K562 (cell line): ENCODE results near the gene ACYP2. TPM values are rescaled to one million over a fixed set of nuclear protein-coding genes. Genes with fewer than 3 reads are reported as not detected.
A peak's percentile ranks its signal among the peaks of the same experiment; 100 is the strongest.

Experiments used
- ATAC-seq: fragments of 200-7000 bp; cut with Tn5 transposase; 3 replicates; pipeline ENCODE4 v1.9.1; 2020; ENCODE audit warnings: moderate library complexity
- BruUV-seq: library from RNA; stranded (reverse); fragments of 400-500 nt; replicated peaks from 2 replicates; lab custom pipeline; 2021; lab: Mats Ljungman, UMichigan
- CTCF ChIA-PET: fragments of 300-600 bp; formaldehyde crosslinking; extraction: SDS; loops from one replicate; lab custom pipeline; 2021; ENCODE audit warnings: low intra/inter-chr PET ratio; lab: Yijun Ruan, JAX
- POLR2A ChIA-PET: fragments of 300-600, 350-650 bp; sonication (Branson Sonifier 250); formaldehyde crosslinking; extraction: SDS; loops from one replicate; lab custom pipeline; 2021; ENCODE audit warnings: antibody characterized with exemption, inconsistent platforms; lab: Yijun Ruan, JAX
- DNase-seq, 4 experiments: peaks; one replicate each; pipeline versions ENCODE4 v3.0.0 to v3.0.0-alpha.2; 2011 to 2018; ENCODE audit warnings: low spot score in 3 of 4, mixed read lengths in 3 of 4; ENCODE audit errors: extremely low read depth in 1 of 4
- FAIRE-seq: peaks from 2 replicates; lab custom pipeline; 2011; peaks lifted over from hg19 to GRCh38; lab: Jason Lieb, UNC
- H2AFZ ChIP-seq: 2 replicates; pipeline ENCODE4 v1.6.0; 2011; ENCODE audit warnings: low read depth, low read length, control low read depth, inconsistent platforms
- H3K27ac ChIP-seq: fragments of 200-600 bp; 3 replicates; pipeline ENCODE4 v1.8.0; 2011; ENCODE audit warnings: low read depth, mild to moderate bottlenecking, control low read depth, inconsistent platforms, low read length, moderate library complexity, mixed read lengths; ENCODE audit errors: extremely low read depth
- H3K27me3 ChIP-seq, 2 experiments: fragments of 300-600 bp in 1 of 2; 2 replicates in 1 of 2; 3 replicates in 1 of 2; pipeline versions ENCODE4 v1.6.0 to v1.8.0; 2011; ENCODE audit warnings: inconsistent platforms in 2 of 2, low read length in 2 of 2, mild to moderate bottlenecking in 1 of 2, mixed read lengths in 1 of 2, moderate library complexity in 1 of 2; ENCODE audit not compliant: control insufficient read depth in 2 of 2, insufficient read depth in 2 of 2
- H3K36me3 ChIP-seq: fragments of 300-600 bp; 3 replicates; pipeline ENCODE4 v1.8.0; 2011; ENCODE audit warnings: mild to moderate bottlenecking, low read length, inconsistent platforms; ENCODE audit not compliant: control insufficient read depth, insufficient read depth
- H3K4me1 ChIP-seq, 2 experiments: fragments of 200-600 bp in 1 of 2; replicated peaks in 1 of 2; 2 replicates in 1 of 2; 3 replicates in 1 of 2; pipeline versions ENCODE4 v1.5.1 to v1.8.0; 2011; ENCODE audit warnings: inconsistent platforms in 2 of 2, low read length in 2 of 2, mild to moderate bottlenecking in 1 of 2, mixed read lengths in 1 of 2, moderate library complexity in 1 of 2; ENCODE audit not compliant: control insufficient read depth in 2 of 2, insufficient read depth in 2 of 2
- H3K4me2 ChIP-seq: 2 replicates; pipeline ENCODE4 v1.6.1; 2011; ENCODE audit warnings: low read length, control low read depth, inconsistent platforms, mixed read lengths; ENCODE audit not compliant: insufficient read depth
- H3K4me3 ChIP-seq: fragments of 200-600 bp; sonication (generic), shearing (Covaris generic); 2 replicates; pipeline ENCODE4 v1.5.1; 2016; ENCODE audit warnings: control low read depth, inconsistent platforms
- H3K79me2 ChIP-seq: fragments of 200-600 bp; 3 replicates; pipeline ENCODE4 v1.8.0; 2011; ENCODE audit warnings: low read length, inconsistent platforms; ENCODE audit not compliant: control insufficient read depth, insufficient read depth
- H3K9ac ChIP-seq, 2 experiments: 2 replicates each; pipeline versions ENCODE4 v1.6.0 to v1.6.1; 2011; ENCODE audit warnings: low read depth in 2 of 2, low read length in 2 of 2, control low read depth in 1 of 2, inconsistent platforms in 1 of 2, mild to moderate bottlenecking in 1 of 2, mixed read lengths in 1 of 2; ENCODE audit not compliant: insufficient read depth in 1 of 2
- H3K9me1 ChIP-seq: one replicate; pipeline ENCODE4 v1.6.0; 2011; ENCODE audit warnings: inconsistent platforms, mild to moderate bottlenecking, low read length, moderate library complexity; ENCODE audit not compliant: control insufficient read depth, insufficient read depth
- H3K9me3 ChIP-seq: replicated peaks from 2 replicates; pipeline ENCODE4 v1.5.1; 2011; ENCODE audit warnings: low read depth, low read length, inconsistent platforms; ENCODE audit not compliant: control insufficient read depth, insufficient read depth
- H4K20me1 ChIP-seq: replicated peaks from 2 replicates; pipeline ENCODE4 v1.6.1; 2011; ENCODE audit warnings: low read length, inconsistent platforms, mixed read lengths; ENCODE audit not compliant: control insufficient read depth, insufficient read depth
- CTBP1 ChIP-seq: fragments of 450-650 bp; IDR thresholded peaks from 2 replicates; pipeline ENCODE4 v1.6.1; 2016; ENCODE audit warnings: borderline replicate concordance
- GATAD2A ChIP-seq: fragments of 450-650 bp; IDR thresholded peaks from 2 replicates; pipeline ENCODE4 v1.6.1; 2017
- PHF8 ChIP-seq: fragments of 200-600 bp; sonication (generic); IDR thresholded peaks from 2 replicates; pipeline ENCODE4 v1.6.1; 2012; ENCODE audit warnings: mixed run types, mild to moderate bottlenecking, inconsistent platforms, low read length, moderate library complexity, borderline replicate concordance
- STAT5B ChIP-seq: fragments of 250-450 bp; sonication (Bioruptor Pico); IDR thresholded peaks from 2 replicates; pipeline ENCODE4 v1.8.0; 2021; ENCODE audit warnings: mild to moderate bottlenecking, inconsistent platforms
- ZNF12 ChIP-seq: sonication (generic); formaldehyde crosslinking; IDR thresholded peaks from 2 replicates; pipeline ENCODE4 v1.4.0; 2020; ENCODE audit warnings: mild to moderate bottlenecking, missing genetic modification reagents
- ZNF140 ChIP-seq: fragments of 250-450 bp; sonication (Bioruptor Pico); IDR thresholded peaks from 2 replicates; pipeline ENCODE4 v1.8.0; 2021; ENCODE audit warnings: moderate library complexity, mild to moderate bottlenecking, inconsistent platforms
- ZNF224 ChIP-seq: sonication (generic); formaldehyde crosslinking; IDR thresholded peaks from 2 replicates; pipeline ENCODE4 v1.8.0; 2022; ENCODE audit warnings: mild to moderate bottlenecking, missing genetic modification reagents
- ZNF3 ChIP-seq: fragments of 250-450 bp; sonication (Bioruptor Pico); IDR thresholded peaks from 2 replicates; pipeline ENCODE4 v1.5.0; 2021; ENCODE audit warnings: mild to moderate bottlenecking, moderate library complexity
- WGBS: fragments of 100-300 bp; shearing (Covaris generic); methylation state at CpG from one replicate; pipeline ENCODE4 v1.1.6; 2016; ENCODE audit warnings: low coverage, mixed read lengths; ENCODE audit not compliant: insufficient coverage; ENCODE audit errors: missing lambda C conversion rate; 5-methylcytosine and 5-hydroxymethylcytosine counted together
- in situ Hi-C: fragments of 300-500 bp; cut with MboI; formaldehyde crosslinking; loops from 4 replicates; pipeline ENCODE4 v1.15.0; 2018; ENCODE audit warnings: inconsistent platforms, mixed read lengths
- intact Hi-C: fragments of 100-400 bp; cut with micrococcal nuclease; formaldehyde crosslinking; loops from 2 replicates; pipeline ENCODE4 v1.14.2; 2022
- polyA plus RNA-seq, 8 experiments: library from polyadenylated mRNA; depleted of rRNA in 4 of 8; stranded (reverse) in 5 of 8; unstranded in 3 of 8; fragments of >200 nt; fragmentation: Nextera tagmentation in 2 of 8; fragmentation: Illumina TruSeq in 1 of 8; extraction: Ambion mirVana in 2 of 8; extraction: Trizol in 1 of 8; gene quantifications; 2 replicates each; pipeline versions ENCODE4 v1.2.1 to v1.2.3, GENCODE V29; 2011 to 2014; ENCODE audit warnings: inconsistent platforms in 1 of 8, missing spikeins in 1 of 8
- total RNA-seq, 7 experiments: library from RNA; depleted of rRNA in 6 of 7; stranded (reverse); fragments of >200 nt in 6 of 7; fragmentation: Illumina TruSeq in 2 of 7; extraction: Trizol in 2 of 7; gene quantifications; 2 replicates each; pipeline versions ENCODE4 v1.2.1 to v1.2.3, GENCODE V29; 2011 to 2021; ENCODE audit warnings: low replicate concordance in 1 of 7
- TF ChIP-seq, protein P1 (sequence below), 2 experiments: fragments of 450-650 bp in 1 of 2; IDR thresholded peaks; 2 replicates each; pipeline ENCODE4 v1.6.1; 2011 to 2017; ENCODE audit warnings: low read depth in 2 of 2, antibody characterized with exemption in 1 of 2, borderline replicate concordance in 1 of 2, low read length in 1 of 2, mild to moderate bottlenecking in 1 of 2, mixed read lengths in 1 of 2; ENCODE audit not compliant: control insufficient read depth in 1 of 2
- TF ChIP-seq, protein P2 (sequence below), 2 experiments: fragments of 450-650 bp; IDR thresholded peaks; 2 replicates each; pipeline ENCODE4 v1.6.1; 2018; ENCODE audit warnings: mild to moderate bottlenecking in 2 of 2, low read depth in 1 of 2; ENCODE audit not compliant: partially characterized antibody in 2 of 2
- TF ChIP-seq, protein P3 (sequence below): fragments of 450-650 bp; IDR thresholded peaks from 2 replicates; pipeline ENCODE4 v1.6.1; 2017; ENCODE audit warnings: antibody characterized with exemption

Gene ACYP2
- total and polyA plus RNA-seq, 9 of the 15 experiments (the other 6 are each of a cell fraction or from before 2014, with no cell fraction given) = 1.0 to 4.1 (median 2.0) TPM

DNA sequence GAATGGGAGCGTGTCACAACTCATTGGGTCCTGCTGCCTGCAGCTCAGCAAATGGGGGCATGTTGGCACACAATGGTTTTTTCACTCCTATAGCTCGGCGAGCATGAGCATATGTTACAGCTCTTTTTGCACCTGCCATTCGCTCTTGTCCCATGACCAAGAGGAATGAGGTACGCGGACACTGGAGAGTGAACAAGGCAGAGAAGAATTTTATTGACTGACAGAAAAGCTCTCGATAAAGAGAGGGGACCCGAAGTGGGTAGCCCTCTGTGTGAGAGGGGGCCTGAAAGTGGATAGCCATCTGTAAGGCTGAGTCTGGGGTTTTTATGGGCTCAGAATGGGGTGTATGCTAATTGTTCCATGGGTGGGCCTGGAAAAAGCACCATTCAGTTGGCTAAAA lies 5.5 kb downstream of the ACYP2 start (continued):
- TF ChIP-seq, protein P1, sequence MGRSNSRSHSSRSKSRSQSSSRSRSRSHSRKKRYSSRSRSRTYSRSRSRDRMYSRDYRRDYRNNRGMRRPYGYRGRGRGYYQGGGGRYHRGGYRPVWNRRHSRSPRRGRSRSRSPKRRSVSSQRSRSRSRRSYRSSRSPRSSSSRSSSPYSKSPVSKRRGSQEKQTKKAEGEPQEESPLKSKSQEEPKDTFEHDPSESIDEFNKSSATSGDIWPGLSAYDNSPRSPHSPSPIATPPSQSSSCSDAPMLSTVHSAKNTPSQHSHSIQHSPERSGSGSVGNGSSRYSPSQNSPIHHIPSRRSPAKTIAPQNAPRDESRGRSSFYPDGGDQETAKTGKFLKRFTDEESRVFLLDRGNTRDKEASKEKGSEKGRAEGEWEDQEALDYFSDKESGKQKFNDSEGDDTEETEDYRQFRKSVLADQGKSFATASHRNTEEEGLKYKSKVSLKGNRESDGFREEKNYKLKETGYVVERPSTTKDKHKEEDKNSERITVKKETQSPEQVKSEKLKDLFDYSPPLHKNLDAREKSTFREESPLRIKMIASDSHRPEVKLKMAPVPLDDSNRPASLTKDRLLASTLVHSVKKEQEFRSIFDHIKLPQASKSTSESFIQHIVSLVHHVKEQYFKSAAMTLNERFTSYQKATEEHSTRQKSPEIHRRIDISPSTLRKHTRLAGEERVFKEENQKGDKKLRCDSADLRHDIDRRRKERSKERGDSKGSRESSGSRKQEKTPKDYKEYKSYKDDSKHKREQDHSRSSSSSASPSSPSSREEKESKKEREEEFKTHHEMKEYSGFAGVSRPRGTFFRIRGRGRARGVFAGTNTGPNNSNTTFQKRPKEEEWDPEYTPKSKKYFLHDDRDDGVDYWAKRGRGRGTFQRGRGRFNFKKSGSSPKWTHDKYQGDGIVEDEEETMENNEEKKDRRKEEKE (IDR thresholded peaks at IDR 0.05; ENCODE audit: borderline replicate concordance in 1 of 2, control insufficient read depth in 1 of 2, low read depth in 2 of 2, low read length in 1 of 2) = no peak
- no peak for TF ChIP-seq PHF8

DNA sequence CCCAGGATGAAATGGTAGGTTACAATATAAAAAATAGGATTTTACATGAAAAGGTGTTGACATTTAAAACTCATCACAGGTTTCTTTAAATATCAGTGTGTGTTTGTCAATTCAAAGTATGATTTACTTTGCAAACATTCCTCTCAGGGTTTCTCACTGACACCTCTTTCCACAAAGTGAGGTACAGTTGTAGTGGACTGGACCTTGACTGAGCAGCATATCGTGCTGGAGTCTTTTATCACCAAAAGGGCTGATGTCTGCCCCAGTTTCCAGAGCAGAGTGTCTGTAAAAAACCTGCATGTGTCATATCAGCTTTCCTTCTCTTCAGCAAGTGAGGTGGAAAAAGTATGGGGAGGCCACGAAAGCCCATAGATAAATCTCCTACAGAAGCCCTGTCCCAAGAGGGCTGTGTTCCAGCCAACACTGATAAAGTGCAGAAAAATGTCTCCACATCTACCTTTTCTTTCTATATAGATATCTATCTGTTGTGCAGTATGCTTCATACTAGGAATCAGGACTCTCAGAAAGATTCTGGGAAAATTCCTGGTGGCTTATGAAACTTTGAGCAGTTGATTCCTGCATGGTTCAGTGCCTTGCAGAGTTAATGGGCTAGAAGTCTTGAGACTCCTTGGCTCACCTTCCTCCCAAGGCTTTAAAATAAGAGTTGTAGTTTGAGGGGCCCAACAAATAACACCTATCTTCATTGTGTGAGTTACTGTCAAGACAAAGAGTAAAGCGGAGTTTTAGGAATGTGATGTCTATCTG lies 6.9 kb downstream of the ACYP2 start:
- DNase-seq (no peak), ATAC-seq (peak; percentile 31; the same call in 1 of the 3 replicates), FAIRE-seq (peak; percentile 29)
- Histone ChIP-seq H3K9me1 (no peaks in the 10 kb centered on the region), H4K20me1 (no peaks in the 10 kb centered on the region), H3K4me1 (peaks cover 0 to 8% of the 10 kb centered on the region in 2 experiments; a peak in 3 of 5 replicates), H3K27me3 (no peaks in the 10 kb centered on the region), H3K9ac (no peak overlapping the region), H3K79me2 (no peaks in the 10 kb centered on the region), H3K9me3 (peaks cover 6% of the 10 kb centered on the region), H3K4me3 (no peak overlapping the region), H3K27ac (no peak overlapping the region), H3K4me2 (no peak overlapping the region; the same call in 1 of the 2 replicates), H3K36me3 (no peaks in the 10 kb centered on the region), H2AFZ (peak overlapping the region; percentile 51)
- in situ Hi-C loops (no loop called here), intact Hi-C loops (no loop called here)
- 19% methylated on average over 3 of the region's 3 CpGs for WGBS
- BruUV-seq = no TSS peak
- ChIA-PET CTCF (no interaction called here), POLR2A (no interaction called here)
- no peak for TF ChIP-seq GATAD2A
- no peak for TF ChIP-seq ZNF224 (CRISPR knock-in tag)
- TF ChIP-seq, protein P2, sequence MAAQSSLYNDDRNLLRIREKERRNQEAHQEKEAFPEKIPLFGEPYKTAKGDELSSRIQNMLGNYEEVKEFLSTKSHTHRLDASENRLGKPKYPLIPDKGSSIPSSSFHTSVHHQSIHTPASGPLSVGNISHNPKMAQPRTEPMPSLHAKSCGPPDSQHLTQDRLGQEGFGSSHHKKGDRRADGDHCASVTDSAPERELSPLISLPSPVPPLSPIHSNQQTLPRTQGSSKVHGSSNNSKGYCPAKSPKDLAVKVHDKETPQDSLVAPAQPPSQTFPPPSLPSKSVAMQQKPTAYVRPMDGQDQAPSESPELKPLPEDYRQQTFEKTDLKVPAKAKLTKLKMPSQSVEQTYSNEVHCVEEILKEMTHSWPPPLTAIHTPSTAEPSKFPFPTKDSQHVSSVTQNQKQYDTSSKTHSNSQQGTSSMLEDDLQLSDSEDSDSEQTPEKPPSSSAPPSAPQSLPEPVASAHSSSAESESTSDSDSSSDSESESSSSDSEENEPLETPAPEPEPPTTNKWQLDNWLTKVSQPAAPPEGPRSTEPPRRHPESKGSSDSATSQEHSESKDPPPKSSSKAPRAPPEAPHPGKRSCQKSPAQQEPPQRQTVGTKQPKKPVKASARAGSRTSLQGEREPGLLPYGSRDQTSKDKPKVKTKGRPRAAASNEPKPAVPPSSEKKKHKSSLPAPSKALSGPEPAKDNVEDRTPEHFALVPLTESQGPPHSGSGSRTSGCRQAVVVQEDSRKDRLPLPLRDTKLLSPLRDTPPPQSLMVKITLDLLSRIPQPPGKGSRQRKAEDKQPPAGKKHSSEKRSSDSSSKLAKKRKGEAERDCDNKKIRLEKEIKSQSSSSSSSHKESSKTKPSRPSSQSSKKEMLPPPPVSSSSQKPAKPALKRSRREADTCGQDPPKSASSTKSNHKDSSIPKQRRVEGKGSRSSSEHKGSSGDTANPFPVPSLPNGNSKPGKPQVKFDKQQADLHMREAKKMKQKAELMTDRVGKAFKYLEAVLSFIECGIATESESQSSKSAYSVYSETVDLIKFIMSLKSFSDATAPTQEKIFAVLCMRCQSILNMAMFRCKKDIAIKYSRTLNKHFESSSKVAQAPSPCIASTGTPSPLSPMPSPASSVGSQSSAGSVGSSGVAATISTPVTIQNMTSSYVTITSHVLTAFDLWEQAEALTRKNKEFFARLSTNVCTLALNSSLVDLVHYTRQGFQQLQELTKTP (IDR thresholded peaks at IDR 0.05; ENCODE audit: low read depth in 1 of 2, partially characterized antibody in 2 of 2) = no peak
- TF ChIP-seq STAT5B = no peak
- no peak for TF ChIP-seq ZNF3 (CRISPR knock-in tag)
- TF ChIP-seq ZNF12 = no peak
- TF ChIP-seq, protein P3, sequence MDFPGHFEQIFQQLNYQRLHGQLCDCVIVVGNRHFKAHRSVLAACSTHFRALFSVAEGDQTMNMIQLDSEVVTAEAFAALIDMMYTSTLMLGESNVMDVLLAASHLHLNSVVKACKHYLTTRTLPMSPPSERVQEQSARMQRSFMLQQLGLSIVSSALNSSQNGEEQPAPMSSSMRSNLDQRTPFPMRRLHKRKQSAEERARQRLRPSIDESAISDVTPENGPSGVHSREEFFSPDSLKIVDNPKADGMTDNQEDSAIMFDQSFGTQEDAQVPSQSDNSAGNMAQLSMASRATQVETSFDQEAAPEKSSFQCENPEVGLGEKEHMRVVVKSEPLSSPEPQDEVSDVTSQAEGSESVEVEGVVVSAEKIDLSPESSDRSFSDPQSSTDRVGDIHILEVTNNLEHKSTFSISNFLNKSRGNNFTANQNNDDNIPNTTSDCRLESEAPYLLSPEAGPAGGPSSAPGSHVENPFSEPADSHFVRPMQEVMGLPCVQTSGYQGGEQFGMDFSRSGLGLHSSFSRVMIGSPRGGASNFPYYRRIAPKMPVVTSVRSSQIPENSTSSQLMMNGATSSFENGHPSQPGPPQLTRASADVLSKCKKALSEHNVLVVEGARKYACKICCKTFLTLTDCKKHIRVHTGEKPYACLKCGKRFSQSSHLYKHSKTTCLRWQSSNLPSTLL = no peak
- TF ChIP-seq CTBP1 = no peak
- TF ChIP-seq ZNF140 (CRISPR knock-in tag) = no peak
